ENCODE measurements around the gene RPL12. TPM values are rescaled to one million over a fixed set of nuclear protein-coding genes. Genes with fewer than 3 reads are reported as not detected.

Gene RPL12
- total and polyA plus RNA-seq, 2 of the 13 experiments (the other 11 are each of a cell fraction or from before 2014, with no cell fraction given): 1,551 to 2,590 TPM

DNA sequence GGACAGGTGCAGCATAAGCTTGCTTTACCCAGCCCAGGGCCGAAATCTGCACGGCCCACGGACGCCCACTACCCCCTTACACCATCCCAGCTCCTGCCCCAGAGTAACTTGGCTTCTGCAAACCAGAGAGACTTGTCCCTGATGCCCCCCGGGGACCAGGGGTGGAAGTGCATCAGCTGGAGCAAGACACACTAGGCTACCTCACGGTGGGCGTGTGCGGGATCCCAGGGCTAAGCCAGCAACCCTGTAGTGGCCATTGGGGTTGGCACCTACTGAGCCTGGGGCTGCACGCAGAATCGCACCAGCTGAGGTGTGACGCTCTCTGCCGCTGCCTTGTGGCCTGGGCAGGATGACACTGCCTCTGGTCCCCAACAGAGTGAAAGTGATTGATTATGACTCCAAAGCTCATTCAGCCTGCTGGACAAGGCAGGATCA, 33.2 kb downstream of the RPL12 start (continued):
- TF ChIP-seq ZNF800 (CRISPR knock-in tag; IDR thresholded peaks at IDR 0.05): no peak
- TF ChIP-seq, protein P1, sequence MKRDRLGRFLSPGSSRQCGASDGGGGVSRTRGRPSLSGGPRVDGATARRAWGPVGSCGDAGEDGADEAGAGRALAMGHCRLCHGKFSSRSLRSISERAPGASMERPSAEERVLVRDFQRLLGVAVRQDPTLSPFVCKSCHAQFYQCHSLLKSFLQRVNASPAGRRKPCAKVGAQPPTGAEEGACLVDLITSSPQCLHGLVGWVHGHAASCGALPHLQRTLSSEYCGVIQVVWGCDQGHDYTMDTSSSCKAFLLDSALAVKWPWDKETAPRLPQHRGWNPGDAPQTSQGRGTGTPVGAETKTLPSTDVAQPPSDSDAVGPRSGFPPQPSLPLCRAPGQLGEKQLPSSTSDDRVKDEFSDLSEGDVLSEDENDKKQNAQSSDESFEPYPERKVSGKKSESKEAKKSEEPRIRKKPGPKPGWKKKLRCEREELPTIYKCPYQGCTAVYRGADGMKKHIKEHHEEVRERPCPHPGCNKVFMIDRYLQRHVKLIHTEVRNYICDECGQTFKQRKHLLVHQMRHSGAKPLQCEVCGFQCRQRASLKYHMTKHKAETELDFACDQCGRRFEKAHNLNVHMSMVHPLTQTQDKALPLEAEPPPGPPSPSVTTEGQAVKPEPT (CRISPR knock-in tag; IDR thresholded peaks at IDR 0.05; ENCODE audit: low read depth): no peak
- TF ChIP-seq MTA1 (CRISPR knock-in tag; IDR thresholded peaks at IDR 0.05; ENCODE audit: borderline replicate concordance): no peak
- TF ChIP-seq, protein P2, sequence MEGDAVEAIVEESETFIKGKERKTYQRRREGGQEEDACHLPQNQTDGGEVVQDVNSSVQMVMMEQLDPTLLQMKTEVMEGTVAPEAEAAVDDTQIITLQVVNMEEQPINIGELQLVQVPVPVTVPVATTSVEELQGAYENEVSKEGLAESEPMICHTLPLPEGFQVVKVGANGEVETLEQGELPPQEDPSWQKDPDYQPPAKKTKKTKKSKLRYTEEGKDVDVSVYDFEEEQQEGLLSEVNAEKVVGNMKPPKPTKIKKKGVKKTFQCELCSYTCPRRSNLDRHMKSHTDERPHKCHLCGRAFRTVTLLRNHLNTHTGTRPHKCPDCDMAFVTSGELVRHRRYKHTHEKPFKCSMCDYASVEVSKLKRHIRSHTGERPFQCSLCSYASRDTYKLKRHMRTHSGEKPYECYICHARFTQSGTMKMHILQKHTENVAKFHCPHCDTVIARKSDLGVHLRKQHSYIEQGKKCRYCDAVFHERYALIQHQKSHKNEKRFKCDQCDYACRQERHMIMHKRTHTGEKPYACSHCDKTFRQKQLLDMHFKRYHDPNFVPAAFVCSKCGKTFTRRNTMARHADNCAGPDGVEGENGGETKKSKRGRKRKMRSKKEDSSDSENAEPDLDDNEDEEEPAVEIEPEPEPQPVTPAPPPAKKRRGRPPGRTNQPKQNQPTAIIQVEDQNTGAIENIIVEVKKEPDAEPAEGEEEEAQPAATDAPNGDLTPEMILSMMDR (CRISPR knock-in tag; IDR thresholded peaks at IDR 0.05): peak; percentile 68
- TF ChIP-seq ZNF569 (CRISPR knock-in tag; IDR thresholded peaks at IDR 0.05; ENCODE audit: borderline replicate concordance): no peak
- TF ChIP-seq ZNF776 (CRISPR knock-in tag; IDR thresholded peaks at IDR 0.05): no peak
- TF ChIP-seq CCDC6 (CRISPR knock-in tag; IDR thresholded peaks at IDR 0.05): no peak
- TF ChIP-seq NFIB (CRISPR knock-in tag; IDR thresholded peaks at IDR 0.05; ENCODE audit: borderline replicate concordance): no peak
- no peak for TF ChIP-seq ARID5B (CRISPR knock-in tag; IDR thresholded peaks at IDR 0.05)
- no peak for TF ChIP-seq MED8 (CRISPR knock-in tag; IDR thresholded peaks at IDR 0.05; ENCODE audit: insufficient replicate concordance)
- TF ChIP-seq SAP130 (CRISPR knock-in tag; IDR thresholded peaks at IDR 0.05; ENCODE audit: low read depth): no peak
- TF ChIP-seq, protein P3, sequence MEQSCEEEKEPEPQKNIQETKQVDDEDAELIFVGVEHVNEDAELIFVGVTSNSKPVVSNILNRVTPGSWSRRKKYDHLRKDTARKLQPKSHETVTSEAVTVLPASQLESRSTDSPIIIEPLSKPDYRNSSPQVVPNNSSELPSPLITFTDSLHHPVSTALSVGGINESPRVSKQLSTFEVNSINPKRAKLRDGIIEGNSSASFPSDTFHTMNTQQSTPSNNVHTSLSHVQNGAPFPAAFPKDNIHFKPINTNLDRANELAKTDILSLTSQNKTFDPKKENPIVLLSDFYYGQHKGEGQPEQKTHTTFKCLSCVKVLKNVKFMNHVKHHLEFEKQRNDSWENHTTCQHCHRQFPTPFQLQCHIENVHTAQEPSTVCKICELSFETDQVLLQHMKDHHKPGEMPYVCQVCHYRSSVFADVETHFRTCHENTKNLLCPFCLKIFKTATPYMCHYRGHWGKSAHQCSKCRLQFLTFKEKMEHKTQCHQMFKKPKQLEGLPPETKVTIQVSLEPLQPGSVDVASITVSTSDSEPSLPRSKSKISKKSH (CRISPR knock-in tag; IDR thresholded peaks at IDR 0.05; ENCODE audit: borderline replicate concordance): no peak
- no peak for TF ChIP-seq ETV5 (CRISPR knock-in tag; IDR thresholded peaks at IDR 0.05; ENCODE audit: borderline replicate concordance)
- TF ChIP-seq IRX3 (CRISPR knock-in tag; IDR thresholded peaks at IDR 0.05; ENCODE audit: borderline replicate concordance, low read depth): no peak
- peak; percentile 17; the same call in 1 of the 2 replicates for TF ChIP-seq TFAP4 (IDR thresholded peaks at IDR 0.05; ENCODE audit: borderline replicate concordance, low read depth)
- no peak for TF ChIP-seq PITX1 (CRISPR knock-in tag; IDR thresholded peaks at IDR 0.05)
- TF ChIP-seq GATAD2A (CRISPR knock-in tag; IDR thresholded peaks at IDR 0.05): no peak

Data from HepG2 (cell line).